GM12865 (cell line): Measurements from ENCODE around the gene PPP6R1.

Experiments used
- DNase-seq: peaks from one replicate; pipeline ENCODE4 v3.0.0; 2010; ENCODE audit warnings: low read depth
- H3K4me3 ChIP-seq: 2 replicates; pipeline ENCODE4 v1.5.1; 2011; ENCODE audit warnings: mild to moderate bottlenecking, low read depth, low read length, control low read depth
- TF ChIP-seq, protein P1 (sequence below): IDR thresholded peaks from 2 replicates; pipeline ENCODE4 v1.5.1; 2011; ENCODE audit warnings: low read length, control low read depth, low read depth, inconsistent platforms; ENCODE audit not compliant: insufficient read depth; ENCODE audit errors: missing control alignments

The PPP6R1 gene

DNA sequence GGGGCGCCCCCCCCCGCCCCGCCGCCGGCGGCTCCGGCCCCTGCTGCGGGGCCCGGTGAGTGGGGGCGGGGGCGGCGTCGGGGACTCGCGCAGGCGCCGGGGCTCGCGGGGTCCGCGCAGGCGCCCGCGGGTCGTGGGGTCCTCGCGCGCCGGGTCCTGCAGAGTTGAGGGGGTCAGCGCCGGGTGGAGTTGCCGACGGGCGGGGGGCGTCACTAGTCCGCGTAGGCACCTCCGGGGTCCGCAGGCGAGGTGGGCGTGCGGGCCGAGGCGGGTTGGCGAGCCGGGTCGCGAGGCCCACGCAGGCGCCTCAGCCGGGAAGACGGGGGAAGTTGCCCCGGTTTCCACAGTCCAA lies 365 bp downstream of the PPP6R1 start:
- TF ChIP-seq, protein P1, sequence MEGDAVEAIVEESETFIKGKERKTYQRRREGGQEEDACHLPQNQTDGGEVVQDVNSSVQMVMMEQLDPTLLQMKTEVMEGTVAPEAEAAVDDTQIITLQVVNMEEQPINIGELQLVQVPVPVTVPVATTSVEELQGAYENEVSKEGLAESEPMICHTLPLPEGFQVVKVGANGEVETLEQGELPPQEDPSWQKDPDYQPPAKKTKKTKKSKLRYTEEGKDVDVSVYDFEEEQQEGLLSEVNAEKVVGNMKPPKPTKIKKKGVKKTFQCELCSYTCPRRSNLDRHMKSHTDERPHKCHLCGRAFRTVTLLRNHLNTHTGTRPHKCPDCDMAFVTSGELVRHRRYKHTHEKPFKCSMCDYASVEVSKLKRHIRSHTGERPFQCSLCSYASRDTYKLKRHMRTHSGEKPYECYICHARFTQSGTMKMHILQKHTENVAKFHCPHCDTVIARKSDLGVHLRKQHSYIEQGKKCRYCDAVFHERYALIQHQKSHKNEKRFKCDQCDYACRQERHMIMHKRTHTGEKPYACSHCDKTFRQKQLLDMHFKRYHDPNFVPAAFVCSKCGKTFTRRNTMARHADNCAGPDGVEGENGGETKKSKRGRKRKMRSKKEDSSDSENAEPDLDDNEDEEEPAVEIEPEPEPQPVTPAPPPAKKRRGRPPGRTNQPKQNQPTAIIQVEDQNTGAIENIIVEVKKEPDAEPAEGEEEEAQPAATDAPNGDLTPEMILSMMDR: no peak
- H3K4me3 ChIP-seq: peak overlapping the region; percentile 91
- peak; percentile 42 for DNase-seq

DNA sequence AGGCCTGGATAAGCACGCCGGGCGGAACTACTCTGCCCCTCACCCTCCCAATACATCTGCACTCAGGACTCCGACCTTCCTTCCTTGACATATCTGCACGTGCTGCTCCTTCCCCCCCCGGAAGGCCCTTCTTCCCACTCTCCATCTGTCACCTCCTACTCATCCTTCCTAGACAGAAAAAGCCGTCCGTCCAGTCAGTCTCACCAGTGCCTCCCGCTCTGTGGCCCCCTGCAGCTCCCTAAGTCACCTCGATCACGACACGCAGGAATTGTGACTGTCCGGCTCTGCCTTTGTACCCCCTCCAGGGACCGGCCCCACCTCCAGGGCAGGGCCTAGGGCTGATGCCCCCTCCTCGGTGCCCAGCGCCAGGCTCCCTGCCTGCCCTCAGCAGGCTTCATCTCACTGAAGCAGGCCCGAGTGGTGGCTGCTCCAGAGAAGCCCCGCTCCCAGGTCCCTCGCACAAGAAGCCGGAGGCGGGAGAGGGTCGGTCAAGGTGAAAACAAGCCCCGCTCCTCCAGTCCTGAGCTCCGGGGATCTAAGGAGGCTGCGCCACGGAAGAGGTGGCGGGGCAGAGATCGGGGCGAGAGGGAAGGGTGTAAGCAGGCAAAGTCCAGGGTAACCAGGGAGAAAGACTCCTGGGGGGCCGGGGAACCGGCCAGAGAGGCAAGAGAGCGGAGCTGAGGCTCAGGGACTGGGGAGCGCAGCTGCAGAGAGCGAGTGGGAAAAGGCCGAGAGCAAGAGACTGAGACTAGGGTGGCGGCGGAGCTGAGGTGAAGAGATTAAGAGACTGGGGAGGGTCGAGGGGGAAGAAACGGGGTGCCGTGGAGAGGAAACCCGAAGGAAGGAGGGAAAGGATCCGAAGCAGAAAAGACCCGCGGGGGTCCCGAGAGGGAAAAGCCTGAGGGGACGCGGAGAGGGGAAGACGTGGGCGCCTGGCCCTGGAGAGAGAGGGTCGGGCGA lies 1.1 kb downstream of the PPP6R1 start:
- TF ChIP-seq, protein P1: no peak
- DNase-seq: peak; percentile 28
- H3K4me3 ChIP-seq: peak overlapping the region; percentile 91

GRCh38 chr19:55256562-55257460 lies 2.0 kb downstream of the PPP6R1 start:
- DNase-seq: no peak
- H3K4me3 ChIP-seq: peak overlapping the region; percentile 91
- TF ChIP-seq, protein P1: no peak

- TF ChIP-seq, protein P1: no peak
- peak; percentile 78 for DNase-seq
- H3K4me3 ChIP-seq: peak overlapping the region; percentile 91
Measured at GRCh38 chr19:55255618-55256423, 3.0 kb downstream of the PPP6R1 start.

DNA sequence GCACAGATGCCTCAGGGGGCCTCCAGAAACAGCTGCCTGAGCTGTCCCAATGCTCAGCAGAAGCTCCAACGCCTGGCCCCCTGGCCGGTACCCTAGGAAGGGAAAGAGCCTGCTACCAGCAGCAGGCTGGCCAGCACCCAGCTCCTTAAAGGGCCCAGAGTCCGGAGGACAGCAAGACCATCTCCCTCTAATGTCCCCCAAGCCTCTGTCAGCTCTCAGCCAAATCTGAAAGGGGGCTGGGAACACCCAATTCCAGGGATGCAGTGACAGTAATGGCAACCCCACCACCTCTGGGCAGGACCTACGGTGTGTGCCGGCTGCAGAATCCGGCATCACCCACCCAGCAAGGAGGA lies 4.2 kb downstream of the PPP6R1 start:
- TF ChIP-seq, protein P1: no peak
- H3K4me3 ChIP-seq: peak overlapping the region; percentile 91
- DNase-seq: no peak

DNA sequence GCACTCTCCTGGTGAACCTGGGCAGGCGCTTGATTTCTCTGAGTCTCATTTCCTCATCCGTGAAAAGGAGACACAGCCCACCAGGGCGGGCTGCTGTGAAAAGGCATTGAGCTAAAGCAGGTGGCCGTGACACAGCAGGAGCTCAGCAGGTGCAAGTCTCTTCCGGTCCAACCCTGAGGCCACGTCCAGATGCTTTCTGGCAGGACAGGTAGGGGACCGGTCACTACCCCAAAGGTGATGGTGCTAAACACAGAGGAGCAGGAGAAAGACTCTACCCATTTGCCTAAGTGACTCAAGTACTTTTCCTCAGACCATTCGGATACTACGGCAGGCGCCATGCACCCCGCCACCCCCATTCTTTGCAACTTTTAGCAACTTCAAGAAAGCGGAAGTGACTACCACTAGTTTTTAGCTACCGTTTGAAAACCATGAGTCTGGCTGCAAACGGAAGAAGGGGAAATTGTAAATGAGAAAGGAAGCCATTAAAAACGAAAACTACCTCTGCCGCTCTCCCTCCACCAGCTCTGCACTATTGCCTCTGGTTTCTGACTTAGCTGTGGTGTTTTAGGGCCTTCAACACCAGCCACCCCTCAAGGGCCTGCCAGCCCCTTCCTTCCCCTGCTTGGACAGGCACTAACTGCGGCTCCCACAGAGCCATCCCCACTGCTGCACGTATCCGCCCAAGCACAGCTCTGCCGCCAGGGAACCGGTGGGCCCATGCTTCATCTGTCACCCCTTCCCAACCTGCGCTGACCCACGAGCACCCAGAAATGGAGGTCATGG lies 4.8 kb downstream of the PPP6R1 start:
- peak overlapping the region; percentile 91 for H3K4me3 ChIP-seq
- TF ChIP-seq, protein P1: no peak
- DNase-seq: peak; percentile 90
